Nephron progenitor cell (in vitro differentiated cells): ENCODE data around the gene LRIT2.

Source experiments
- DNase-seq: peaks from one replicate; pipeline ENCODE4 v3.0.0; 2021
- H3K27ac Mint-ChIP-seq: 2 replicates; pipeline ENCODE4 v1.8.0; 2021; ENCODE audit warnings: mild to moderate bottlenecking, moderate library complexity, mixed read lengths
- H3K27me3 Mint-ChIP-seq: 2 replicates; pipeline ENCODE4 v1.8.0; 2021; ENCODE audit warnings: mild to moderate bottlenecking, low read depth, mixed read lengths; ENCODE audit not compliant: poor library complexity
- H3K36me3 Mint-ChIP-seq: 2 replicates; pipeline ENCODE4 v1.8.0; 2021; ENCODE audit warnings: low read depth, mixed read lengths
- H3K4me1 Mint-ChIP-seq: 2 replicates; pipeline ENCODE4 v1.8.0; 2021; ENCODE audit warnings: mixed read lengths
- H3K4me3 Mint-ChIP-seq: 2 replicates; pipeline ENCODE4 v1.8.0; 2021; ENCODE audit warnings: mild to moderate bottlenecking, moderate library complexity, mixed read lengths
- H3K9me3 Mint-ChIP-seq: 2 replicates; pipeline ENCODE4 v1.8.0; 2021; ENCODE audit warnings: mild to moderate bottlenecking, moderate library complexity, mixed read lengths
- TF ChIP-seq, protein P1 (sequence below): fragments of 200-600 bp; sonication (generic); IDR thresholded peaks from 2 replicates; pipeline ENCODE4 v1.5.0; 2021; ENCODE audit warnings: antibody characterized with exemption

The LRIT2 gene, protein sequence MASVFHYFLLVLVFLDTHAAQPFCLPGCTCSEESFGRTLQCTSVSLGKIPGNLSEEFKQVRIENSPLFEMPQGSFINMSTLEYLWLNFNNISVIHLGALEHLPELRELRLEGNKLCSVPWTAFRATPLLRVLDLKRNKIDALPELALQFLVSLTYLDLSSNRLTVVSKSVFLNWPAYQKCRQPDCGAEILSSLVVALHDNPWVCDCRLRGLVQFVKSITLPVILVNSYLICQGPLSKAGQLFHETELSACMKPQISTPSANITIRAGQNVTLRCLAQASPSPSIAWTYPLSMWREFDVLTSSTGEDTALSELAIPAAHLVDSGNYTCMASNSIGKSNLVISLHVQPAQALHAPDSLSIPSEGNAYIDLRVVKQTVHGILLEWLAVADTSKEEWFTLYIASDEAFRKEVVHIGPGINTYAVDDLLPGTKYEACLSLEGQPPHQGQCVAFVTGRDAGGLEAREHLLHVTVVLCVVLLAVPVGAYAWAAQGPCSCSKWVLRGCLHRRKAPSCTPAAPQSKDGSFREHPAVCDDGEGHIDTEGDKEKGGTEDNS

DNA sequence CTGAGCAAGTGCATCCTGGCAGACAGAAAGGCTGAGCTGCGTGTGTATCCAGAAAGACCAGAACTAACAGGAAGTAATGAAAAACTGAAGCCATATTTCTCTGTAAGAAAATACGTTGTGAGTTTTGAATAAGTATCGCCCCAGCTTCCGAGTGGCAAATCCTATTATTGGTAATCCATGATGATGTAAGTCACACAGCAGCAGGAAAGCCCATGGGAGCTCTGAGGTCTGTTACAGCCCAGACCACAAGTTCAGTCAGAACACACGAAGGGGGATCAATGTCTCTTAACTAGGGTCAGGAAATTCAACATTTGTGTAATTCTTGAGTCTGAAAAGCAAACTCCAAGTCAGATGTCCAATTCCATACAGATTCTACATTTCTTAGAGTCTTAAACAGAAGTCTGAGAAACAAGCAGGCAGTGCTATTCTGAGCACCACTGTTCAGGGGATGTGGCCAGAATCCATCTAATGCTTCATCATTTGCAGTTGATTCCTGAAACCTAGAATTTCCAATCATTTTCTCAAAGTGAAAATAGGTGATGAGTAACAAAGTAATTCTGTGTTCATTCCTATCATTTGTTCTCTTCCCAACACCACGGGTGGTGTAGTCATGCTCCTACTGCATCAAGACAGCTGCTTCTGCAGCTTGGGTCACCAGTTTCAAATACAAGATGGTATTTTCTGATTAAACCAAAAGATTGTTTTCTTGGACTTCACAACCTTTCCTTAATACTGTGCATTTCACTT is at the start of gene LRIT2:
LRIT2 (minus strand) TSS at position 118 of the 747 bp plus-strand sequence; CDS start at position 94, 24 bp downstream.
- no peak for DNase-seq
- H3K9me3 Mint-ChIP-seq, result no peaks in the 10 kb centered on the region
- no peaks in the 10 kb centered on the region for H3K4me1 Mint-ChIP-seq
- TF ChIP-seq, protein P1, sequence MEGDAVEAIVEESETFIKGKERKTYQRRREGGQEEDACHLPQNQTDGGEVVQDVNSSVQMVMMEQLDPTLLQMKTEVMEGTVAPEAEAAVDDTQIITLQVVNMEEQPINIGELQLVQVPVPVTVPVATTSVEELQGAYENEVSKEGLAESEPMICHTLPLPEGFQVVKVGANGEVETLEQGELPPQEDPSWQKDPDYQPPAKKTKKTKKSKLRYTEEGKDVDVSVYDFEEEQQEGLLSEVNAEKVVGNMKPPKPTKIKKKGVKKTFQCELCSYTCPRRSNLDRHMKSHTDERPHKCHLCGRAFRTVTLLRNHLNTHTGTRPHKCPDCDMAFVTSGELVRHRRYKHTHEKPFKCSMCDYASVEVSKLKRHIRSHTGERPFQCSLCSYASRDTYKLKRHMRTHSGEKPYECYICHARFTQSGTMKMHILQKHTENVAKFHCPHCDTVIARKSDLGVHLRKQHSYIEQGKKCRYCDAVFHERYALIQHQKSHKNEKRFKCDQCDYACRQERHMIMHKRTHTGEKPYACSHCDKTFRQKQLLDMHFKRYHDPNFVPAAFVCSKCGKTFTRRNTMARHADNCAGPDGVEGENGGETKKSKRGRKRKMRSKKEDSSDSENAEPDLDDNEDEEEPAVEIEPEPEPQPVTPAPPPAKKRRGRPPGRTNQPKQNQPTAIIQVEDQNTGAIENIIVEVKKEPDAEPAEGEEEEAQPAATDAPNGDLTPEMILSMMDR, result no peak
- H3K27ac Mint-ChIP-seq, result no peak within 1 kb of the TSS
- H3K27me3 Mint-ChIP-seq, result peaks cover 24% of the 10 kb centered on the region
- H3K36me3 Mint-ChIP-seq, result no peaks in the 10 kb centered on the region
- no peak within 1 kb of the TSS for H3K4me3 Mint-ChIP-seq

DNA sequence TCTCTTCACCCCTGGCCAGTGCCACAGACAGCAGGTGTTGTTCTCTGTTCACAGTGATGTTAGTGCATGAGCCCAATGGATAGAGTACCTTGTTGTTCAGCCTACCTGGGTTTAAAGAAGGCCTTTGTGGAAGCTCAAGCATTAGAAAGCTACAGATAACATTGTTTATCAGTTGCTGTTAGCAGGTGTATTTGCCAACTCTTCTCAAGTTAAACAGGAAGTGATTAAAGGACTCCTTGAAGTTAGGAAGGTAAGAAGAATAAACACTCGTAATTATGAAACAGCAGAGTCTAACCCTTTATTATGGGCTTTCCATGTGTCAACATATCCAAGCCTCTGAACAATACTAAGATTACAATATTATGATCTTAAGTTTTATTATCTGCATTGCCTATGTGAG is 45.4 kb upstream of the LRIT2 start:
- Mint-ChIP-seq H3K9me3 (no peaks in the 10 kb centered on the region), H3K36me3 (no peaks in the 10 kb centered on the region), H3K4me1 (no peaks in the 10 kb centered on the region), H3K27me3 (peaks cover 12% of the 10 kb centered on the region), H3K27ac (no peak overlapping the region), H3K4me3 (no peak overlapping the region)
- TF ChIP-seq, protein P1, result no peak
- DNase-seq, result no peak

DNA sequence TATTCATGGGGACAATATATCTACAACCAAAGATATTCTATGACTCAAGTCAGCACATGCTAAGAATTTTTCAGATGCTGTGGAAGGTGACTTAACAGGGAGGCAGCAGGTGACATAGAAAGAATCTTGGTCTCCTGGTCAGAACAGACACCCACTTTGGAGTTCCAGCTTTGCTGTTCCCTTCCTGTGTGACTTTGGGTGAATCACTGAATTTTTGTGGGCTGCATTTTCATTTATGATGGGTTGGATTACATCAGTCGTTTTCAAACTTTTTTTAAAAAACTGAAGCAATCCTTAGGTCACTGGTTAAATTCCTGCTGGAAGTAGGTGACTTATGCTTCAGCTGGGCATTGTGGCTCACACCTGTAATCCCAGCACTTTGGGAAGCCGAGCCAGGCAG is 44.4 kb upstream of the LRIT2 start:
- Mint-ChIP-seq H3K4me1 (no peaks in the 10 kb centered on the region), H3K27ac (no peak overlapping the region), H3K4me3 (no peak overlapping the region), H3K9me3 (no peaks in the 10 kb centered on the region), H3K36me3 (no peaks in the 10 kb centered on the region), H3K27me3 (peaks cover 13% of the 10 kb centered on the region)
- DNase-seq, result no peak
- TF ChIP-seq, protein P1, result no peak

DNA sequence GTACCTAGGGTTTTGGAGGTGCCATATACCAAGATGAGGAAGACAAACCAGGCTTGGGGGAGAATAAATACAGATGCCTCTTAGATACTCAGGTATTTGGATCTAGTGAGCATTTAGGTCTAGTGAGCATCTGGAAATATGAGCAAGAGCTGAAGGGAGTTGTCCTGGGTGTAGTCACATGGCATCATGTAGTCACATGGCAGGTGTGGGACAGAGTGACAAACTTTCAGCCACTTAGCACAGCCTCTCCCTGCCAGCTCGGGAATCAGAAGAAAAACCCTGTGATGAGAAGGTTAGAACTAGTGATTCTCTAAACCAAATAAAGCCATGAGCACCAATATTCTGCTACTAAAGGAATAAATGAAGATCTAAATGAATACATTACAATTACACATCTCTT is 43.8 kb upstream of the LRIT2 start:
- Mint-ChIP-seq H3K9me3 (no peaks in the 10 kb centered on the region), H3K27ac (no peak overlapping the region), H3K27me3 (peaks cover 16% of the 10 kb centered on the region), H3K4me3 (no peak overlapping the region), H3K36me3 (no peaks in the 10 kb centered on the region), H3K4me1 (no peaks in the 10 kb centered on the region)
- DNase-seq, result no peak
- TF ChIP-seq, protein P1, result no peak

DNA sequence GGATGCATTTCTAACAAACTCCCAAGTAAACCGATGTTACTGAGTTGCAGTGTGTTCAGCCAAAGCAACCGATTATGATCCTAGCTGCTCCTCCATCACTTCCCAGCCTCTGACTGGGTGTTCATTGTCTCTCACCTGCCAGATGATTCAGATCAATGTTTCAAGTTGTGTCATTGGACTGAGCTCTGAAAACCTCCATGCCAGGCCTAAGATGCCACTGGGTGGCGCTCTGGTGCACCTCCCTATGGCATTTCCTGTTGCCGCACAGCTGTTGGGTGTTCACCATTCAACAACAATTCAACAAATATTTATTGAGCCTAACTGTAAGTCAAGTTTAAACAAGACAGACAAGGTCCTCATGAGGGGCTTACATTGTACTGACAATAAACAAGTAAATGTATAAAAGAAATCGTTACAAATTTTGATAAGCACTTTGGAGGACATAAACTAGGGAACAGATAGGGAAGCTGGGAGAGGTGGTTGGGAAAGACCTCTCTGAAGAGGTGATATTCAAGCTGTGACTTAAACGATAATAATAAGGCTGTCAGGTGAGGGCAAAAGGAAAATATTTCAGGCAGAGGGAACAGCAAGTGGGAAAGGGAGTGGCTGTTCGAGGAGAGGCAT is 42.3 kb upstream of the LRIT2 start:
- Mint-ChIP-seq H3K27ac (no peak overlapping the region), H3K27me3 (peaks cover 27% of the 10 kb centered on the region), H3K9me3 (no peaks in the 10 kb centered on the region), H3K4me3 (no peak overlapping the region), H3K36me3 (no peaks in the 10 kb centered on the region), H3K4me1 (no peaks in the 10 kb centered on the region)
- peak; percentile 50 for DNase-seq
- TF ChIP-seq, protein P1, result peak; percentile 51
